ENCODE data around the gene SIX1.

SIX1 gene

DNA sequence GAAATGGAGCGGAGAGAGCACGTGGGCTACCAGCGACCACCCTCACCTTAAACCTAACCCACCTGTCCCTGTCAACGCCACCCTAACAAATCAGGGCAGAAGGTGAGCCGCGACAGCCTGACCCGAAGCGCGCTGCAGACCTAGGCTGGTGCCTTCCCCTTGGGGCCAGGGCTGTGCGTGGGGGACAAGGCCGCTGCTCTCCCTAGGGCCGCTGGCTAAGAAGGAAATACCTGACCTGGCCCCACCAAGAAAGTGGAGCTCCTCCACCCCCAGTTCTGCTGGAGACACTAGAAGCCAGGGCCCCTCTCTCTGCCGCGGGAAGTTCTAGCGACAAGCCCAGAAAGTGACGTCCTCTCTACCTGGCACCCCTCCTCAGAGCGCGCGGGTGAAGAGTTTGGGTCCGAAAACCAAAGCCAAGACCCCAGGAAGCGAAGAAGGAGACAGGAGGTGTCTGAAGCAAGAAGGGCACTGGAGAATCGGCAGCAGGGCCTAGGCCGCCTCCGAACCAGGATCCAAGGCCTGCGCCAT is 7.5 kb downstream of the SIX1 start:
- no peak for DNase-seq

- no peak for DNase-seq
Measured at GRCh38 chr14:60640859-60641741, 8.2 kb downstream of the SIX1 start.

- no peak for DNase-seq
Measured at GRCh38 chr14:60639674-60640073, 9.6 kb downstream of the SIX1 start.

DNA sequence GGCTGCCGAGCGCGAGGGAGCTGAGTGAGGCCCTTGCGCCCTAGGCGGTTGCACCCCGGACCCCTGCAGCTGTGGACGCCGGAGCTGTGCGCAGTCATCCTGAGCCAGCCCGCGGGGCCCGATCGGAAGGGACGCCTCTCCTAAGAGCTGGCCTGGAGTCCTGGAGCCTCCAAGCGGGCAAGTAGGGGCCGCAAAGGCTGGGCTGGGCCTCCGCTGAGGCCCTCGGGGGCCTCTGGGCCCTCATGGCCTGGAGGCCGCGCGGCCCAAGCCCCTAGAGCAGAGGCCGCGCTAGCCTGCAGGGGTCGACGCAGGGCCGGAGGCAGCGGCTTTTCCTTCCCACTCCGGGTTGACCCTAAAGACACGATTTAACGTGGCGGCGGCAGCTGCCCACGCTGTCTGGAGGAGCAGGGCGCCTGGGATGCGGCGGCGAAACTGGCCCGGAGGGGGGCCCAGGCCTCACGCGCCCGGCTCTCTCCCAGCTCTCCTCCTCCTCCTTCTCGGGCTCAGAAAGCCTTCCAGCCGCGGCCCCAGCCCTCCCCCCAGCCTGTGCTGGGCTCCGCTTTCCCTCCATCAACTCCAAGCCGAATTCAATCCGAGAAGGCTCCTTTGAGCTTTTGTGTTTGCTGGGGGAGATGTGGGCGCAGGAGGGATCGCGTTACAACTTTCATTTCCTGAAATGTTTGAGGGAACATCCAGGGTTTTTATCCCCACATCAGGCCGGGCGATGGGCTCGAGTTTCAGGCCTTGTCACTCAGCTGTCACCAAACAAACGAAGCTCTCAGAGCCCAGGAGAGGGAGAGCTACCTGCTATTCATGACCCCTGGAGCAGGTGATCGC is 11.6 kb downstream of the SIX1 start:
- no peak for DNase-seq

DNA sequence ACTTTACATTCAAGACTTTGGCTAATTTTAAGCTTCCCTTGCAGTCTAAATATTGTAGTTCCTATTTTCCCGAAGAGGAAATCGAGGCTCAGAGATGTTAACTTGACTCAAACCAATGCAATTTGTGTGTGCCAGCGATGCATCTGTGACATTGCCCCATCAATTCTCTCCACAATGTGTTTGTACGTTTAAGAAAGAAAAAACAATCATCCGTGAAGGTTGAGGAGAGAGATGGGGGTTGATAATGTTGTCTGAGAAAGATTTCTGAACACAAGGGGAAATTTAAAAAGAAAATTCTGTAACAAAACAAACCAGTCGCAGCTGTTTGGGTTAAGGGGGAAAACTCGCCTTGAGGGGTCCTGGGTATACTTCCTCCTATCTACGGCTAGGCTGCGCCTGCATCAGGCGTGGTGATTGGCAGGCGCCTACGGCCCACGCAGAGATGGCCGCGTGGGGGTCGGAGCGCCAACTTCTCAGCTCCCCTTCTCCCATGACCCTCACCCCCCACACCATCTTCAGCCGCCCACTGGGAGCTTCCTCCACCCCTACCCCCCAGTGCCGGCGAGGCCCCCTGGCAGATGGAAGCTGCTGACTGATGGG is 12.3 kb downstream of the SIX1 start:
- no peak for DNase-seq

GRCh38 chr14:60634153-60634552 is 15.1 kb downstream of the SIX1 start:
- no peak for DNase-seq

DNA sequence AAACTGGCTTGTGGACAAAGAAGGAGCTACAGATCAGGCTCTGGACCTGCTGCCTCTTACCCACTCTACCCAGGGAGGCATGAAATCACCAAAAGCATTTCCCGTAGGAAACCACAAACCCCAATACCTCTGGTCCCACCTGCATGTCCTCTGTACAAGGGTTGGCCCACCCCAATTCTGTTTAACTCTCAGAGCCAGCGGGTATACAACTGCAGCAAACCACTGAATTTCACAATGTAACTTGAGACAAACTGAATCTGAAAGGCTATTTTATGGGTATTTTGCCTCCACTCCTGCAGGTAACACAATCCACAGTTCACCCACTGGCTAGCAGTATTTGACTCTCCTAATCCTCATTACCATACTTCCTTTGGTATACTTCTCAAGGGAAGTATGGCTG is 16.5 kb downstream of the SIX1 start:
- no peak for DNase-seq

GRCh38 chr14:60632257-60632656 is 17.0 kb downstream of the SIX1 start:
- no peak for DNase-seq

GRCh38 chr14:60631842-60632241 is 17.4 kb downstream of the SIX1 start:
- no peak for DNase-seq

DNA sequence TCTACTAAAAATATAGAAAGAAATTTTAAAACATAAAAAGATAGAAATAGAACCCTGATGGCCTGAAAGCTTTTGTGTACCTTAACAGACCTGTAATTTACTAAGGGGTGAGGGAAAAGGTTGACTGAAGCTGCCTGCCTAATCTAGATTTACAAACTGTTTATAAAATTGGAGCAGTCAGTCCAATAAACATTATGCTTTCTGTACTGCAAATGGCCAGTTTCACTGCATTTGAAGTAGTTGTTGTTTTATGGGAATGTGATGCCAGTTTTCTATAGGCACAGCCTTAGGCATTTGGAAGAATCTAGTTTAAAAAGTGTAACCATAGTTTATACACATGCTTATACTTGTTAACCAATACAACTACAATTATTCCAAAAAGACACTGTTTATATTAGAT is 19.1 kb downstream of the SIX1 start:
- DNase-seq: no peak

GRCh38 chr14:60628892-60629291 is 20.4 kb downstream of the SIX1 start:
- DNase-seq: no peak

- no peak for DNase-seq
Measured at GRCh38 chr14:60622917-60623257, 26.4 kb downstream of the SIX1 start.

GRCh38 chr14:60622210-60622916 is 26.9 kb downstream of the SIX1 start:
- DNase-seq: no peak

DNA sequence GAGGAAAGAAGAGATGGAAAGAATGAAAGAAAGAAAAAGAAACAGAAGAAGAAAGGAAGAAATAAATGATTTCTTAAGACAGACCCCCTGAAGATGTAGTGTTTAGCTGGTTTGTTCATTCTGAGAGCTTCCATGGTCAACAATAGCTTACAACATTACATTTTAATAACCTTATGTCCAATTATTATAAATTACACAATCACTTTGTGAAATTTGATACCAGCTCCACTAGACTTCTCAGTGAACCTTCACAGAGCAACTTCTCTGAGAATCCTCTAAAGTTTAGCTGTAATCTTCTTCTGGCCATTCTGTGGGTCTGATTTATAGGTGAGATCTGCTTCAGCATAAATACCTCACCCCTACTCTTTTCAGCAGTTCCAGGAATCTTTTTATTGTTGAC is 27.9 kb downstream of the SIX1 start:
- no peak for DNase-seq

GRCh38 chr14:60618241-60618640 is 31.0 kb downstream of the SIX1 start:
- no peak for DNase-seq

GRCh38 chr14:60616461-60616959 is 32.8 kb downstream of the SIX1 start:
- DNase-seq: no peak

- no peak for DNase-seq
Measured at GRCh38 chr14:60602291-60602690, 47.0 kb downstream of the SIX1 start.

- DNase-seq: no peak
Measured at GRCh38 chr14:60599727-60600126, 49.5 kb downstream of the SIX1 start.

GRCh38 chr14:60596139-60596538 is 53.1 kb downstream of the SIX1 start:
- no peak for DNase-seq

DNA sequence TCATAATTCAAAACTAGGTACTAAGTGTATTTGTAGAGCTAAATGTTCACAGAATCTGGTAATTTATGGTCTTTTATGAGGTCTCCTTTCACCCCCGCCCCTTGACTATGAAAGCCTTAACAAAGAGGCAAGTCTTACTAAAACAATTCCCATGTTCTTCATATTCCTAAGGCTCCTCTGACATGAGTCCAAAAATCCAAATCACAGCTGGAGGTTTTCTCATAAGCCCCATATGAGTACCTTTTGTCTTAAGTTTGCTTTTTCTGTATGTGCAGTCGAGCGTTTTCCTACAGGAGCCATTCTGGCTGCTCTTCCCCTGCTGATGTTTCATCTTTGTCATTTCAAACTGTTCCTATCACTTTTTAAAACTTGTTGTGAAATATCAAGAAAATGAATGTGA is 55.2 kb downstream of the SIX1 start:
- DNase-seq: no peak

Data from activated naive CD4-positive, alpha-beta T cell treated with anti-CD3 and anti-CD28 coated beads, Interleukin-2, amount 50 U/mL, for 16 hours (primary cell).